Measurements from ENCODE around the gene NLK.
"Not testable (repeated sequence)": the region's sequence is repeated elsewhere in the genome, so short reads cannot be mapped to it uniquely, and the experiment has no call there.

Gene NLK

GRCh38 chr17:28042657-28042720 lies at the start of gene NLK:
TSS of gene NLK (plus strand) at chr17:28042677. CDS start at chr17:28042874, 197 bp downstream.
- in situ Hi-C loops (cut with HindIII; ENCODE audit: low pct_ligation_motif_present, low pct_unique_long_range_greater_than_20kb, low sequenced_read_pairs), result no loop called here
- DNase-seq, result no peak

GRCh38 chr17:27993161-27993695 lies 49.2 kb upstream of the NLK start:
- in situ Hi-C loops (cut with HindIII; ENCODE audit: low pct_ligation_motif_present, low pct_unique_long_range_greater_than_20kb, low sequenced_read_pairs), result no loop called here
- DNase-seq, result no peak

GRCh38 chr17:27993723-27994310 lies 48.7 kb upstream of the NLK start:
- DNase-seq, result no peak
- in situ Hi-C loops (cut with HindIII; ENCODE audit: low pct_ligation_motif_present, low pct_unique_long_range_greater_than_20kb, low sequenced_read_pairs), result no loop called here

GRCh38 chr17:27994586-27994985 lies 47.9 kb upstream of the NLK start:
- in situ Hi-C loops (cut with HindIII; ENCODE audit: low pct_ligation_motif_present, low pct_unique_long_range_greater_than_20kb, low sequenced_read_pairs), result no loop called here

GRCh38 chr17:27995554-27995953 lies 46.9 kb upstream of the NLK start:
- in situ Hi-C loops (cut with HindIII; ENCODE audit: low pct_ligation_motif_present, low pct_unique_long_range_greater_than_20kb, low sequenced_read_pairs), result no loop called here

More at GRCh38 chr17:27994586-27994985, 47.9 kb upstream of the NLK start:
- DNase-seq, result no peak

GRCh38 chr17:27996202-27997043 lies 46.1 kb upstream of the NLK start:
- no peak for DNase-seq

More at GRCh38 chr17:27995554-27995953, 46.9 kb upstream of the NLK start:
- no peak for DNase-seq

GRCh38 chr17:27997044-27997401 lies 45.5 kb upstream of the NLK start:
- no peak for DNase-seq
- in situ Hi-C loops (cut with HindIII; ENCODE audit: low pct_ligation_motif_present, low pct_unique_long_range_greater_than_20kb, low sequenced_read_pairs), result no loop called here

More at GRCh38 chr17:27996202-27997043, 46.1 kb upstream of the NLK start:
- in situ Hi-C loops (cut with HindIII; ENCODE audit: low pct_ligation_motif_present, low pct_unique_long_range_greater_than_20kb, low sequenced_read_pairs), result no loop called here

- in situ Hi-C loops (cut with HindIII; ENCODE audit: low pct_ligation_motif_present, low pct_unique_long_range_greater_than_20kb, low sequenced_read_pairs), result no loop called here
- no peak for DNase-seq
Observed at GRCh38 chr17:27997522-27997921, 45.0 kb upstream of the NLK start.

GRCh38 chr17:28001149-28001548 lies 41.3 kb upstream of the NLK start:
- in situ Hi-C loops (cut with HindIII; ENCODE audit: low pct_ligation_motif_present, low pct_unique_long_range_greater_than_20kb, low sequenced_read_pairs), result no loop called here
- DNase-seq, result no peak

GRCh38 chr17:28004344-28004743 lies 38.1 kb upstream of the NLK start:
- DNase-seq, result no peak
- in situ Hi-C loops (cut with HindIII; ENCODE audit: low pct_ligation_motif_present, low pct_unique_long_range_greater_than_20kb, low sequenced_read_pairs), result no loop called here

- in situ Hi-C loops (cut with HindIII; ENCODE audit: low pct_ligation_motif_present, low pct_unique_long_range_greater_than_20kb, low sequenced_read_pairs), result not testable (repeated sequence)
Observed at GRCh38 chr17:28007925-28008324, 34.6 kb upstream of the NLK start.

GRCh38 chr17:28008513-28008912 lies 34.0 kb upstream of the NLK start:
- in situ Hi-C loops (cut with HindIII; ENCODE audit: low pct_ligation_motif_present, low pct_unique_long_range_greater_than_20kb, low sequenced_read_pairs), result no loop called here
- peak; percentile 85 for DNase-seq

More at GRCh38 chr17:28007925-28008324, 34.6 kb upstream of the NLK start:
- not testable (repeated sequence) for DNase-seq

- in situ Hi-C loops (cut with HindIII; ENCODE audit: low pct_ligation_motif_present, low pct_unique_long_range_greater_than_20kb, low sequenced_read_pairs), result no loop called here
Observed at GRCh38 chr17:28010406-28010805, 32.1 kb upstream of the NLK start.

GRCh38 chr17:28018439-28019070 lies 23.9 kb upstream of the NLK start:
- in situ Hi-C loops (cut with HindIII; ENCODE audit: low pct_ligation_motif_present, low pct_unique_long_range_greater_than_20kb, low sequenced_read_pairs), result no loop called here
- peak; percentile 22 for DNase-seq

More at GRCh38 chr17:28010406-28010805, 32.1 kb upstream of the NLK start:
- no peak for DNase-seq

- in situ Hi-C loops (cut with HindIII; ENCODE audit: low pct_ligation_motif_present, low pct_unique_long_range_greater_than_20kb, low sequenced_read_pairs), result no loop called here
- DNase-seq, result no peak
Observed at GRCh38 chr17:28020515-28020914, 22.0 kb upstream of the NLK start.

- in situ Hi-C loops (cut with HindIII; ENCODE audit: low pct_ligation_motif_present, low pct_unique_long_range_greater_than_20kb, low sequenced_read_pairs), result no loop called here
- DNase-seq, result no peak
Observed at GRCh38 chr17:28029044-28029443, 13.4 kb upstream of the NLK start.

GRCh38 chr17:28030386-28030785 lies 12.1 kb upstream of the NLK start:
- DNase-seq, result no peak
- in situ Hi-C loops (cut with HindIII; ENCODE audit: low pct_ligation_motif_present, low pct_unique_long_range_greater_than_20kb, low sequenced_read_pairs), result no loop called here

GRCh38 chr17:28031174-28031573 lies 11.3 kb upstream of the NLK start:
- in situ Hi-C loops (cut with HindIII; ENCODE audit: low pct_ligation_motif_present, low pct_unique_long_range_greater_than_20kb, low sequenced_read_pairs), result no loop called here
- DNase-seq, result no peak

- in situ Hi-C loops (cut with HindIII; ENCODE audit: low pct_ligation_motif_present, low pct_unique_long_range_greater_than_20kb, low sequenced_read_pairs), result no loop called here
Observed at GRCh38 chr17:28033972-28034714, 8.3 kb upstream of the NLK start.

More at GRCh38 chr17:28033972-28034714, 8.3 kb upstream of the NLK start:
- DNase-seq, result peak; percentile 36

Data from ACHN (cell line).